Measurements from ENCODE around the gene ACTL8.
A peak's percentile ranks its signal among the peaks of the same experiment; 100 is the strongest.

Gene ACTL8

GRCh38 chr1:17833661-17834501 is 78.7 kb downstream of the ACTL8 start:
- no peak overlapping the region for H3K4me3 ChIP-seq (ENCODE audit: low read depth, low read length)
- DNase-seq (ENCODE audit: low read depth): no peak

DNA sequence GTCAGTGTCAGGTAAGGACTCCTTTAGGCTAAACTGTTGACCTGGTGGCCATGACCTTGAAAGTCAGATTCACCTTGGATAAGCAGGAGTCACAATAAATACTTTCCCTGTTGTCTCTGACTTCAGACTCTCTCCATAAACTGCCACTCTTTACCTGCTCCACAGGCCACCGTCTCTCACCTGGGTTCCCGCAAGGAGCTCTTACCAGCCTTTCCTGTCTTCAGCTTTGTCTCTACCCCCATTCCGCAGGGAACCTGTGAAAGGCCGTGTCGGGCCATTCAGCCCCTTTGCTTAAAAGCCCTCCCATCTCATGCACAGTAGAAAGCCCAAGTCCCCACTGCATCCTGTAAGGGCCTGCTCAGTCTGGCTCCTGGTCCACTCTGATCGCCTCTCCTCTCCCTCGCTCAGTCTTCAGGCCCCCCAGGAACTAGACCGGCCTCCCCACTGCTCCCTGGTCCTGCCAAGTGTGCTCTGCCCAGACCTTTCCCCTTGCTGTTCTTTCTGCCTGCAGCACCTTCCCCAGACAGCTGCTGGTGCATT is 79.5 kb downstream of the ACTL8 start:
- DNase-seq (ENCODE audit: low read depth): no peak
- H3K4me3 ChIP-seq (ENCODE audit: low read depth, low read length): no peak overlapping the region

GRCh38 chr1:17837233-17838030 is 82.3 kb downstream of the ACTL8 start:
- no peak for DNase-seq (ENCODE audit: low read depth)
- no peak overlapping the region for H3K4me3 ChIP-seq (ENCODE audit: low read depth, low read length)

- no peak for DNase-seq (ENCODE audit: low read depth)
Observed at GRCh38 chr1:17839641-17840196, 84.6 kb downstream of the ACTL8 start.

GRCh38 chr1:17841944-17842343 is 86.8 kb downstream of the ACTL8 start:
- no peak overlapping the region for H3K4me3 ChIP-seq (ENCODE audit: low read depth, low read length)
- no peak for DNase-seq (ENCODE audit: low read depth)

More at GRCh38 chr1:17839641-17840196, 84.6 kb downstream of the ACTL8 start:
- no peak overlapping the region for H3K4me3 ChIP-seq (ENCODE audit: low read depth, low read length)

GRCh38 chr1:17842686-17843085 is 87.6 kb downstream of the ACTL8 start:
- no peak for DNase-seq (ENCODE audit: low read depth)
- H3K4me3 ChIP-seq (ENCODE audit: low read depth, low read length): no peak overlapping the region

DNA sequence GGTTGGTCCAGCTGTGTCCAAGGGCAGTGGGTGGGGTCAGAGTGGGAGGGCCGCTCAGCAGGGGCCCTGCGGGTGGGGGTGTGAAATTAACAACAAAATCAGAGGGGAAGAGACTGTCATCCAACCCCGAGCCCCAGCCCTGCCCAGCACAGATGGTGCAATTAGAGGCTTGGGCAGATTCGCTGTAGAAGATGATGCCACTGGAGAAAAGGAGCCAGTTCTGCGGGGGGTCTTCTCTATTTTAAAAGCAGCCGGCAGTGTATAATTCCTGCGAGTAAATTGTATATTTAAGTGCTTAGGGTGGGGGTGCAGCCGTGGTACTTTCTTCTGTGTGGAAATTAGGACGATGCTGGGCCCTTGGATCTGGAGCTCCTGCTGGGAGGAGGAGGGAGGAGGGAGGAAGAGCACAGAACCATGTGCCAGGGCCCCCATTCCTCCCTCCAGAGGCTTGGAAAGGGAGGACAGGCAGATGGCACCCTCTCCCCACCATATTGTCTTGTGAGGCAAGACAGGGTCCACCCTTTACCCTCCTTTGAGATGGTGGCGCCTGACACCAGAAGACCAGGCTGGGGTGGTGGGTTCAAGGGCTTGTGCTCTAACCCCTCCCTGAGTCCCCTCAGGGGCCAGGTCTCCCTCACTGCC is 89.2 kb downstream of the ACTL8 start:
- no peak for DNase-seq (ENCODE audit: low read depth)
- no peak overlapping the region for H3K4me3 ChIP-seq (ENCODE audit: low read depth, low read length)

GRCh38 chr1:17845583-17845982 is 90.5 kb downstream of the ACTL8 start:
- no peak for DNase-seq (ENCODE audit: low read depth)
- H3K4me3 ChIP-seq (ENCODE audit: low read depth, low read length): no peak overlapping the region

GRCh38 chr1:17846341-17846740 is 91.2 kb downstream of the ACTL8 start:
- no peak for DNase-seq (ENCODE audit: low read depth)
- no peak overlapping the region for H3K4me3 ChIP-seq (ENCODE audit: low read depth, low read length)

GRCh38 chr1:17847111-17847510 is 92.0 kb downstream of the ACTL8 start:
- no peak overlapping the region for H3K4me3 ChIP-seq (ENCODE audit: low read depth, low read length)
- no peak for DNase-seq (ENCODE audit: low read depth)

DNA sequence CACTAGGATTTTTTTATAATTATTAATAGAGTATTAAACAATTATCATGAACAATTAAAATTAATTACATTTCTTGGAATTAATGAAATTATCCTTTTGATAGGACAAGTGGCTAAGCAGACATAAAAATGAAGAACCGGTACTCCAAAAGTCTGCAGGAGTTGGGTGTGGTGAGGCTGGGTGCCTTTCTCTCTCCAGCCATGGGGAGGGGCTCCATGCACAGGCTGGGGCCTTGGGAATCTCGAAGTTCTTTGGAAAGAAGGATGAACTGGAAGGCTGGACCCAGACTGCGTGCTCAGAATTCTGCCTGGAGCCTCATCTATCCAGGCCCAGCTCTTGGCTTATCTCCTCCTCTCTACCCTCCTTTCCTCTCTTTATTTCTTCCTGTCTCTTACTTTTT is 94.1 kb downstream of the ACTL8 start:
- no peak overlapping the region for H3K4me3 ChIP-seq (ENCODE audit: low read depth, low read length)
- DNase-seq (ENCODE audit: low read depth): no peak

DNA sequence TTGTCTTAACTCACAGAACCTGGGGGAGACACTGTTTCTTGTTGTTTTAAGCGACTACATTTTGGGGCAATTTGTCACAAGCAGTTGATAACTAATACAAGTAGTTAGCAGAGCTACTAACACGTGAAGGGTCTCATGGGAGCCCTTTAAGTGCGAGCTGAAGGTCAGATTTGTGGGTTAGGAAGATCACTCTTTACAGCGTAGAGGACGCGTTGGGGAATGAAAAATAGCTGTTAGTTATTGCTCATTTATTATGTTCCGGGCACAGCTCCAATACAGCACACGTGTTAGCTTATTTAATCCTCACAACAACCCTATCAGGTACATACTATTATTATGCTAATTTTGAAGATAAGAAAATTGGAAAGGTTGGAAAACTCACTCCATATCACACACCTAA is 95.9 kb downstream of the ACTL8 start:
- no peak for DNase-seq (ENCODE audit: low read depth)

GRCh38 chr1:17852383-17852782 is 97.2 kb downstream of the ACTL8 start:
- H3K4me3 ChIP-seq (ENCODE audit: low read depth, low read length): no peak overlapping the region
- DNase-seq (ENCODE audit: low read depth): no peak

More for the DNA sequence above, 95.9 kb downstream of the ACTL8 start:
- H3K4me3 ChIP-seq (ENCODE audit: low read depth, low read length): no peak overlapping the region

DNA sequence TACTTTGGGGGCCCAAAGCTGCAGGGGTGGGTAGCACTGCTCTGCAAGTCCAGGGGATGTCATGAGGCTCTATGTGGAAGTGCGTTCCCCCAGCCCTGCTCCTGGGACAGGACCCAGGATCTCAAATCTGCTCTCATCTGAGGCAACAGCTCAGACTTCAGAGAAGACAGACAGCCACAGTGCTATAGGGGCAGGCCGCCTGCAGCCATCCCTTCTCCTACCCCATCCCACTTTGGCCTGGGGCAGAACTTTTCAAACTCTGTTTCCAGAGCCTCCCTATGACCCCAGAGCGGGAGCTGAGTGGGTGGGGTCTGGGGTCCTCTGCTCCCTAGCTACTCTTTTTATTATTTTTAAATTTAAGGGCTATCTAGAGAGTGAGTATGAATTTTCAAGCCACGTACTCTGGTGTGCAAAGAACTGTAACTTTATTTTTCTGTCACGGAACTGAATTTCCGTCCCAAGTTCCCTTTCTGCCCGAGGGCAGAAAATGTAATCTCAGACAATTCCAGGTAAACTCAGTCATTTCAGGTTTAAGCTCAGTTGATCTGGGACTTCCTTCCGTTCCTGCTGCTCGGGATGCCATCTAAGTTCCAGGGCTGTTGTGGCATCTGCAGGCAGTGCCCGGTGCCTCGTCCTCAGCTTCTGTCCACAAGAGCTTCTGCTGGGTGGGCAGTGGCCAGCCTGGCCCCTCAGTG is 98.3 kb downstream of the ACTL8 start:
- DNase-seq (ENCODE audit: low read depth): no peak
- no peak overlapping the region for H3K4me3 ChIP-seq (ENCODE audit: low read depth, low read length)

DNA sequence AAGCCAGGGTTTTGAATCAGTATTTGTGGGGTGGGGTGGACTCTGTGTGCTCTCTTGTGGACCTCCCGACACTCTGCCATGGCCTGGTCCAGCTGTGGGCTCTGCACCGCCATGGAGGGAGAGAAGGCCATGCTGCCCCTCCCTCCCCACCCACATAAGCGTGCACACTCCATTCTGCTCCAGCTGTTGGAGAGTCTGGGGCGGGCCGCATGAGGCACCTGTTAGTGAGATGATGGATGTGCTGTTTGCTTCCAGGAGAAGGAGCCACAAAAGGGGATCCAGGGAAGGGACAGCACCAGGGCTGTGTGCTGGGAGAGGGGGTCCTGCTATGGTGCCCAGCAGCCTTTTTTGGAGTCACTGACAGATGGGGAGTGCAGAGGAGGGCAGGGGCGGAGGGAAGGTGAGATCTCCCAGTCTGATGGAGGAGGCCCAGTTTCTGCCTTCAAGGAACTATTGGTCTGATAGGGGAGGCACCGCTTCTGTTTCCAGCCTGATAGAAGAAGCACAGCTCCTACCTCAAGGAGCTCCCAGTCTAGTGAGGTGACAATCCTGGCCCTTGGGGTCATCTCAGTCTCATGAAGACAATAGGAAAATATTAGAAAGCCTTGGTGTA is 101.5 kb downstream of the ACTL8 start:
- no peak for DNase-seq (ENCODE audit: low read depth)
- no peak overlapping the region for H3K4me3 ChIP-seq (ENCODE audit: low read depth, low read length)

- H3K4me3 ChIP-seq (ENCODE audit: low read depth, low read length): no peak overlapping the region
- DNase-seq (ENCODE audit: low read depth): no peak
Observed at GRCh38 chr1:17857109-17857499, 102.0 kb downstream of the ACTL8 start.

GRCh38 chr1:17857996-17858395 is 102.9 kb downstream of the ACTL8 start:
- no peak overlapping the region for H3K4me3 ChIP-seq (ENCODE audit: low read depth, low read length)

GRCh38 chr1:17860812-17861211 is 105.7 kb downstream of the ACTL8 start:
- DNase-seq (ENCODE audit: low read depth): no peak
- H3K4me3 ChIP-seq (ENCODE audit: low read depth, low read length): no peak overlapping the region

More at GRCh38 chr1:17857996-17858395, 102.9 kb downstream of the ACTL8 start:
- DNase-seq (ENCODE audit: low read depth): no peak

DNA sequence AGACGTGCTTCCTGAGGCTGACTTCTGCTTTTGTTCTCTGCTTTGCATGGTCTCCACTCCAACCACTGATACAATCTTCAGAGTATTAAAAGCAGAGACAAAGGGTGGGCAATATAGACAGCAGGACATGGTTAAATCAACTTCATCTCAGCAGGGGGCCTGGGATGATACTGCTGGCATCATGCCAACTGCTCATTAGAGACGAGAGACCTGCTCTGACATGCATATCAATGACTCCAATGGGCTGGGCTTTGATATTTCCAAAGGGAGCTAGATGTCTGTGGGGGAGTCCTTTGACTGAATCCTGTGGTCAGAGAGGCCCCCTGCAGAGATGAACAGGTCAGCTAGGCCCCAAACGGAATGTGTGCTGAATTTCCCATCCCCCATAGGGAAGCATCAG is 106.6 kb downstream of the ACTL8 start:
- H3K4me3 ChIP-seq (ENCODE audit: low read depth, low read length): no peak overlapping the region
- DNase-seq (ENCODE audit: low read depth): peak; percentile 27

All from skeletal muscle cell (primary cell).